Activated CD4-positive, alpha-beta T cell treated with anti-CD3 and anti-CD28 coated beads for 36 hours (primary cell): Measurements from ENCODE around the gene CPT1A. TPM values are rescaled to one million over a fixed set of nuclear protein-coding genes. Genes with fewer than 3 reads are reported as not detected.

Experiments
- ATAC-seq: fragments of 200-7000 bp; cut with Tn5 transposase; one replicate; pipeline ENCODE4 v1.10.0; 2021; ENCODE audit warnings: mild to moderate bottlenecking, moderate library complexity
- CTCF ChIA-PET: fragments of 350-600 bp; sonication (Branson Sonifier 250); formaldehyde crosslinking; loops from one replicate; lab custom pipeline; 2021; ENCODE audit warnings: antibody characterized with exemption; lab: Charles Lee
- POLR2A ChIA-PET: fragments of 350-600 bp; sonication (Branson Sonifier 250); formaldehyde crosslinking; loops from one replicate; lab custom pipeline; 2021; ENCODE audit warnings: antibody characterized with exemption, inconsistent platforms; lab: Charles Lee
- DNase-seq: peaks from one replicate; pipeline ENCODE4 v3.0.0-alpha.2; 2020
- H3K27ac Mint-ChIP-seq: one replicate; pipeline ENCODE4 v1.8.0; 2021; ENCODE audit warnings: mixed read lengths
- H3K27me3 Mint-ChIP-seq: one replicate; pipeline ENCODE4 v1.8.0; 2021; ENCODE audit warnings: mixed read lengths
- H3K36me3 Mint-ChIP-seq: one replicate; pipeline ENCODE4 v1.8.0; 2021; ENCODE audit warnings: low read depth, mixed read lengths
- H3K4me1 Mint-ChIP-seq: one replicate; pipeline ENCODE4 v1.8.0; 2021; ENCODE audit warnings: mixed read lengths
- H3K4me3 Mint-ChIP-seq: one replicate; pipeline ENCODE4 v1.8.0; 2021; ENCODE audit warnings: mild to moderate bottlenecking, moderate library complexity, mixed read lengths
- H3K9me3 Mint-ChIP-seq: one replicate; pipeline ENCODE4 v1.8.0; 2021; ENCODE audit warnings: low read depth, mixed read lengths
- intact Hi-C, 2 experiments: fragments of 100-400 bp; cut with DNase I in 1 of 2; cut with micrococcal nuclease in 1 of 2; formaldehyde crosslinking; loops; one replicate each; pipeline versions ENCODE4 v1.14.2 to v1.15.1; 2022 to 2024; cut with DNase I, micrococcal nuclease
- total RNA-seq, 2 experiments: library from RNA; stranded (reverse); gene quantifications; one replicate each; pipeline ENCODE4 v1.2.3, GENCODE V29; 2021

CPT1A gene
- total RNA-seq, 2 experiments from 2014 or later: 23.3 to 25.4 TPM

- intact Hi-C loops: no loop called here
- Mint-ChIP-seq H3K9me3 (no peaks in the 10 kb centered on the region), H3K4me3 (no peak overlapping the region), H3K27ac (no peak overlapping the region), H3K27me3 (no peaks in the 10 kb centered on the region), H3K36me3 (peaks cover 4% of the 10 kb centered on the region), H3K4me1 (no peaks in the 10 kb centered on the region)
- DNase-seq: no peak
- no peak for ATAC-seq
- ChIA-PET CTCF (interaction anchor here (0.8 kb wide), 1 partner anchor 121 kb away, joined by 4 read pairs; no protein-coding TSS in a partner anchor), POLR2A (no interaction called here)
Measured at GRCh38 chr11:68766786-68767185, 74.9 kb downstream of the CPT1A start.

GRCh38 chr11:68764746-68765145 is 77.0 kb downstream of the CPT1A start:
- Mint-ChIP-seq H3K4me3 (no peak overlapping the region), H3K9me3 (no peaks in the 10 kb centered on the region), H3K36me3 (peaks cover 4% of the 10 kb centered on the region), H3K4me1 (no peaks in the 10 kb centered on the region), H3K27me3 (no peaks in the 10 kb centered on the region), H3K27ac (no peak overlapping the region)
- intact Hi-C loops: no loop called here
- DNase-seq: no peak
- ATAC-seq: no peak
- POLR2A ChIA-PET: no interaction called here
- CTCF ChIA-PET: no interaction called here

GRCh38 chr11:68763926-68764657 is 77.6 kb downstream of the CPT1A start:
- CTCF ChIA-PET: no interaction called here
- no peak for ATAC-seq

GRCh38 chr11:68763181-68763721 is 78.5 kb downstream of the CPT1A start:
- ChIA-PET POLR2A (no interaction called here), CTCF (no interaction called here)
- Mint-ChIP-seq H3K27ac (no peak overlapping the region), H3K27me3 (no peaks in the 10 kb centered on the region), H3K4me3 (no peak overlapping the region), H3K9me3 (no peaks in the 10 kb centered on the region), H3K36me3 (peaks cover 6% of the 10 kb centered on the region), H3K4me1 (no peaks in the 10 kb centered on the region)
- no peak for ATAC-seq
- intact Hi-C loops: no loop called here
- no peak for DNase-seq

More at GRCh38 chr11:68763926-68764657, 77.6 kb downstream of the CPT1A start:
- Mint-ChIP-seq H3K27ac (no peak overlapping the region), H3K4me1 (no peaks in the 10 kb centered on the region), H3K36me3 (peaks cover 8% of the 10 kb centered on the region), H3K4me3 (no peak overlapping the region), H3K9me3 (no peaks in the 10 kb centered on the region), H3K27me3 (no peaks in the 10 kb centered on the region)
- POLR2A ChIA-PET: no interaction called here
- DNase-seq: no peak
- intact Hi-C loops: no loop called here

- Mint-ChIP-seq H3K4me3 (no peak overlapping the region), H3K27ac (no peak overlapping the region), H3K9me3 (no peaks in the 10 kb centered on the region), H3K4me1 (no peaks in the 10 kb centered on the region), H3K27me3 (no peaks in the 10 kb centered on the region), H3K36me3 (peaks cover 9% of the 10 kb centered on the region)
- ATAC-seq: no peak
- no peak for DNase-seq
- ChIA-PET POLR2A (no interaction called here), CTCF (no interaction called here)
- intact Hi-C loops: no loop called here
Measured at GRCh38 chr11:68762481-68762880, 79.2 kb downstream of the CPT1A start.

- POLR2A ChIA-PET: no interaction called here
- H3K4me1 Mint-ChIP-seq: no peaks in the 10 kb centered on the region
Measured at GRCh38 chr11:68761801-68762200, 79.9 kb downstream of the CPT1A start.

GRCh38 chr11:68759991-68760390 is 81.7 kb downstream of the CPT1A start:
- no peak for ATAC-seq
- POLR2A ChIA-PET: no interaction called here
- H3K27ac Mint-ChIP-seq: no peak overlapping the region
- H3K27me3 Mint-ChIP-seq: no peaks in the 10 kb centered on the region
- intact Hi-C loops: loop anchor here in 1 of 2 experiments (10.0 kb wide), 1 partner anchor 635 kb away; the partner anchor contains the start of gene CHKA
- H3K4me3 Mint-ChIP-seq: no peak overlapping the region
- no peak for DNase-seq
- no peaks in the 10 kb centered on the region for H3K4me1 Mint-ChIP-seq
- H3K9me3 Mint-ChIP-seq: no peaks in the 10 kb centered on the region
- CTCF ChIA-PET: no interaction called here
- H3K36me3 Mint-ChIP-seq: peaks cover 17% of the 10 kb centered on the region

More at GRCh38 chr11:68761801-68762200, 79.9 kb downstream of the CPT1A start:
- intact Hi-C loops: no loop called here
- CTCF ChIA-PET: no interaction called here
- Mint-ChIP-seq H3K4me3 (no peak overlapping the region), H3K27ac (no peak overlapping the region), H3K9me3 (no peaks in the 10 kb centered on the region), H3K36me3 (peaks cover 11% of the 10 kb centered on the region), H3K27me3 (no peaks in the 10 kb centered on the region)
- DNase-seq (no peak), ATAC-seq (no peak)

GRCh38 chr11:68757711-68758110 is 84.0 kb downstream of the CPT1A start:
- intact Hi-C loops: loop anchor here in 1 of 2 experiments (10.0 kb wide), 1 partner anchor 633 kb away; the partner anchor contains the start of gene CHKA
- DNase-seq: no peak
- Mint-ChIP-seq H3K27me3 (no peaks in the 10 kb centered on the region), H3K4me1 (no peaks in the 10 kb centered on the region), H3K4me3 (no peak overlapping the region), H3K9me3 (no peaks in the 10 kb centered on the region), H3K27ac (no peak overlapping the region), H3K36me3 (peaks cover 17% of the 10 kb centered on the region)
- no peak for ATAC-seq
- CTCF ChIA-PET: no interaction called here
- POLR2A ChIA-PET: no interaction called here

- intact Hi-C loops: loop anchor here in 1 of 2 experiments (10.0 kb wide), 1 partner anchor 631 kb away; the partner anchor contains the start of gene CHKA
- H3K27ac Mint-ChIP-seq: no peak overlapping the region
- no peak overlapping the region for H3K4me3 Mint-ChIP-seq
- H3K36me3 Mint-ChIP-seq: peaks cover 15% of the 10 kb centered on the region
- peaks cover 2% of the 10 kb centered on the region for H3K4me1 Mint-ChIP-seq
- ChIA-PET POLR2A (no interaction called here), CTCF (no interaction called here)
- ATAC-seq (no peak), DNase-seq (no peak)
- no peaks in the 10 kb centered on the region for H3K9me3 Mint-ChIP-seq
- H3K27me3 Mint-ChIP-seq: no peaks in the 10 kb centered on the region
Measured at GRCh38 chr11:68756171-68756766, 85.4 kb downstream of the CPT1A start.

- DNase-seq (peak; percentile 17), ATAC-seq (no peak)
- Mint-ChIP-seq H3K4me1 (peaks cover 2% of the 10 kb centered on the region), H3K4me3 (no peak overlapping the region), H3K36me3 (peaks cover 11% of the 10 kb centered on the region), H3K9me3 (no peaks in the 10 kb centered on the region), H3K27ac (no peak overlapping the region), H3K27me3 (no peaks in the 10 kb centered on the region)
- ChIA-PET POLR2A (no interaction called here), CTCF (no interaction called here)
- intact Hi-C loops: loop anchor here in 1 of 2 experiments (10.0 kb wide), 1 partner anchor 628 kb away; the partner anchor contains the start of gene CHKA
Measured at GRCh38 chr11:68753300-68753699, 88.4 kb downstream of the CPT1A start.

- H3K4me1 Mint-ChIP-seq: peaks cover 2% of the 10 kb centered on the region
- H3K27me3 Mint-ChIP-seq: no peaks in the 10 kb centered on the region
- ChIA-PET POLR2A (no interaction called here), CTCF (no interaction called here)
- H3K4me3 Mint-ChIP-seq: peak within 1 kb of the TSS; percentile 65
- intact Hi-C loops: loop anchor here (1.0 to 10.0 kb wide), 9 partner anchors 87 to 923 kb away; partner anchors contain the start of genes CHKA (in 1 of the 2), IGHMBP2 (in 1 of the 2), LTO1 (in 1 of the 2) and MRPL21 (in 1 of the 2)
- ATAC-seq (peak; percentile 96), DNase-seq (peak; percentile 97)
- peak within 1 kb of the TSS; percentile 65 for H3K27ac Mint-ChIP-seq
- H3K9me3 Mint-ChIP-seq: no peaks in the 10 kb centered on the region
- H3K36me3 Mint-ChIP-seq: peaks cover 2% of the 10 kb centered on the region
Measured at GRCh38 chr11:68751331-68751856, 90.3 kb downstream of the CPT1A start, which contains the start of gene TESMIN. TSS of gene TESMIN (minus strand) at chr11:68751520. CDS start at chr11:68750660, 860 bp downstream.
